Measurements from ENCODE around the gene ADRA2B.
"Not testable (repeated sequence)": the region's sequence is repeated elsewhere in the genome, so short reads cannot be mapped to it uniquely, and the experiment has no call there.

ADRA2B gene

GRCh38 chr2:96143848-96144480 lies 27.6 kb upstream of the ADRA2B start:
- Histone ChIP-seq H3K4me1 (ENCODE audit: control insufficient read depth in 5 of 5, insufficient read depth in 5 of 5, low read length in 5 of 5) (peaks cover 0 to 48% (median 39%) of the 10 kb centered on the region in 5 donors), H3K36me3 (ENCODE audit: control insufficient read depth in 5 of 5, insufficient read depth in 5 of 5, low read length in 5 of 5) (no peaks in the 10 kb centered on the region), H3K27ac (ENCODE audit: low read depth, low read length) (no peak overlapping the region), H3K27me3 (ENCODE audit: control insufficient read depth in 5 of 5, insufficient read depth in 4 of 5, low read length in 5 of 5) (no peaks in the 10 kb centered on the region), H3K9ac (ENCODE audit: low read length in 5 of 5) (peak overlapping the region in 2 of 5 donors; percentile 41 to 55), H3K4me3 (ENCODE audit: low read depth in 1 of 5, low read length in 5 of 5) (peak overlapping the region in 4 of 5 donors; percentile 64 to 79 (median 71)), H3K9me3 (ENCODE audit: control insufficient read depth in 5 of 5, low read length in 5 of 5) (no peaks in the 10 kb centered on the region)

GRCh38 chr2:96143231-96143847 lies 27.0 kb upstream of the ADRA2B start:
- peaks cover 0 to 43% (median 38%) of the 10 kb centered on the region in 5 donors for H3K4me1 ChIP-seq (ENCODE audit: control insufficient read depth in 5 of 5, insufficient read depth in 5 of 5, low read length in 5 of 5)
- no peaks in the 10 kb centered on the region for H3K36me3 ChIP-seq (ENCODE audit: control insufficient read depth in 5 of 5, insufficient read depth in 5 of 5, low read length in 5 of 5)
- peak overlapping the region in 2 of 5 donors; percentile 64 to 79 for H3K4me3 ChIP-seq (ENCODE audit: low read depth in 1 of 5, low read length in 5 of 5)
- no peaks in the 10 kb centered on the region for H3K9me3 ChIP-seq (ENCODE audit: control insufficient read depth in 5 of 5, low read length in 5 of 5)
- H3K27me3 ChIP-seq (ENCODE audit: control insufficient read depth in 5 of 5, insufficient read depth in 4 of 5, low read length in 5 of 5) = no peaks in the 10 kb centered on the region
- H3K9ac ChIP-seq (ENCODE audit: low read length in 5 of 5) = no peak overlapping the region
- no peak overlapping the region for H3K27ac ChIP-seq (ENCODE audit: low read depth, low read length)

- H3K4me3 ChIP-seq (ENCODE audit: low read depth in 1 of 5, low read length in 5 of 5) = peak overlapping the region in 1 of 5 donors; percentile 79
- no peak overlapping the region for H3K27ac ChIP-seq (ENCODE audit: low read depth, low read length)
Measured at GRCh38 chr2:96142217-96143113, 26.1 kb upstream of the ADRA2B start.

GRCh38 chr2:96141624-96141967 lies 25.2 kb upstream of the ADRA2B start:
- not testable (repeated sequence) for H3K9ac ChIP-seq (ENCODE audit: low read length in 5 of 5); H3K9me3 ChIP-seq (ENCODE audit: control insufficient read depth in 5 of 5, low read length in 5 of 5); H3K27me3 ChIP-seq (ENCODE audit: control insufficient read depth in 5 of 5, insufficient read depth in 4 of 5, low read length in 5 of 5); H3K4me3 ChIP-seq (ENCODE audit: low read depth in 1 of 5, low read length in 5 of 5); H3K27ac ChIP-seq (ENCODE audit: low read depth, low read length); H3K36me3 ChIP-seq (ENCODE audit: control insufficient read depth in 5 of 5, insufficient read depth in 5 of 5, low read length in 5 of 5)
- H3K4me1 ChIP-seq (ENCODE audit: control insufficient read depth in 5 of 5, insufficient read depth in 5 of 5, low read length in 5 of 5) = peaks cover 0 to 28% (median 21%) of the 10 kb centered on the region in 5 donors

More at GRCh38 chr2:96142217-96143113, 26.1 kb upstream of the ADRA2B start:
- Histone ChIP-seq H3K36me3 (ENCODE audit: control insufficient read depth in 5 of 5, insufficient read depth in 5 of 5, low read length in 5 of 5) (no peaks in the 10 kb centered on the region), H3K27me3 (ENCODE audit: control insufficient read depth in 5 of 5, insufficient read depth in 4 of 5, low read length in 5 of 5) (peaks cover 0 to 5% (median 0%) of the 10 kb centered on the region in 5 donors), H3K4me1 (ENCODE audit: control insufficient read depth in 5 of 5, insufficient read depth in 5 of 5, low read length in 5 of 5) (peaks cover 0 to 36% (median 30%) of the 10 kb centered on the region in 5 donors), H3K9ac (ENCODE audit: low read length in 5 of 5) (no peak overlapping the region), H3K9me3 (ENCODE audit: control insufficient read depth in 5 of 5, low read length in 5 of 5) (no peaks in the 10 kb centered on the region)

- Histone ChIP-seq H3K9me3 (ENCODE audit: control insufficient read depth in 5 of 5, low read length in 5 of 5) (no peaks in the 10 kb centered on the region), H3K27ac (ENCODE audit: low read depth, low read length) (no peak overlapping the region), H3K4me3 (ENCODE audit: low read depth in 1 of 5, low read length in 5 of 5) (no peak overlapping the region), H3K4me1 (ENCODE audit: control insufficient read depth in 5 of 5, insufficient read depth in 5 of 5, low read length in 5 of 5) (peaks cover 0 to 23% (median 17%) of the 10 kb centered on the region in 5 donors), H3K9ac (ENCODE audit: low read length in 5 of 5) (no peak overlapping the region), H3K36me3 (ENCODE audit: control insufficient read depth in 5 of 5, insufficient read depth in 5 of 5, low read length in 5 of 5) (no peaks in the 10 kb centered on the region), H3K27me3 (ENCODE audit: control insufficient read depth in 5 of 5, insufficient read depth in 4 of 5, low read length in 5 of 5) (peaks cover 2 to 8% (median 3%) of the 10 kb centered on the region in 5 donors)
Measured at GRCh38 chr2:96140941-96141623, 24.7 kb upstream of the ADRA2B start.

GRCh38 chr2:96139181-96139758 lies 22.9 kb upstream of the ADRA2B start:
- H3K9ac ChIP-seq (ENCODE audit: low read length in 5 of 5) = no peak overlapping the region
- no peaks in the 10 kb centered on the region for H3K9me3 ChIP-seq (ENCODE audit: control insufficient read depth in 5 of 5, low read length in 5 of 5)
- peaks cover 5 to 11% (median 6%) of the 10 kb centered on the region in 5 donors for H3K27me3 ChIP-seq (ENCODE audit: control insufficient read depth in 5 of 5, insufficient read depth in 4 of 5, low read length in 5 of 5)
- no peaks in the 10 kb centered on the region for H3K36me3 ChIP-seq (ENCODE audit: control insufficient read depth in 5 of 5, insufficient read depth in 5 of 5, low read length in 5 of 5)
- no peak overlapping the region for H3K4me3 ChIP-seq (ENCODE audit: low read depth in 1 of 5, low read length in 5 of 5)
- H3K27ac ChIP-seq (ENCODE audit: low read depth, low read length) = no peak overlapping the region
- H3K4me1 ChIP-seq (ENCODE audit: control insufficient read depth in 5 of 5, insufficient read depth in 5 of 5, low read length in 5 of 5) = peaks cover 0 to 10% (median 3%) of the 10 kb centered on the region in 5 donors

GRCh38 chr2:96138179-96139145 lies 22.1 kb upstream of the ADRA2B start, which contains the start of gene ASTL:
Gene ASTL, minus strand, starts transcription at chr2:96138502. Its CDS starts 66 bp downstream, at chr2:96138436.
- no peaks in the 10 kb centered on the region for H3K36me3 ChIP-seq (ENCODE audit: control insufficient read depth in 5 of 5, insufficient read depth in 5 of 5, low read length in 5 of 5)
- H3K27me3 ChIP-seq (ENCODE audit: control insufficient read depth in 5 of 5, insufficient read depth in 4 of 5, low read length in 5 of 5) = peaks cover 6 to 11% (median 10%) of the 10 kb centered on the region in 5 donors
- no peaks in the 10 kb centered on the region for H3K9me3 ChIP-seq (ENCODE audit: control insufficient read depth in 5 of 5, low read length in 5 of 5)
- no peak within 1 kb of the TSS for H3K9ac ChIP-seq (ENCODE audit: low read length in 5 of 5)
- peaks cover 0 to 2% (median 0%) of the 10 kb centered on the region in 5 donors for H3K4me1 ChIP-seq (ENCODE audit: control insufficient read depth in 5 of 5, insufficient read depth in 5 of 5, low read length in 5 of 5)
- H3K4me3 ChIP-seq (ENCODE audit: low read depth in 1 of 5, low read length in 5 of 5) = no peak within 1 kb of the TSS
- H3K27ac ChIP-seq (ENCODE audit: low read depth, low read length) = no peak within 1 kb of the TSS

- Histone ChIP-seq H3K4me3 (ENCODE audit: low read depth in 1 of 5, low read length in 5 of 5) (no peak overlapping the region), H3K27me3 (ENCODE audit: control insufficient read depth in 5 of 5, insufficient read depth in 4 of 5, low read length in 5 of 5) (peaks cover 6 to 15% (median 12%) of the 10 kb centered on the region in 5 donors), H3K36me3 (ENCODE audit: control insufficient read depth in 5 of 5, insufficient read depth in 5 of 5, low read length in 5 of 5) (no peaks in the 10 kb centered on the region), H3K9me3 (ENCODE audit: control insufficient read depth in 5 of 5, low read length in 5 of 5) (no peaks in the 10 kb centered on the region), H3K9ac (ENCODE audit: low read length in 5 of 5) (no peak overlapping the region), H3K27ac (ENCODE audit: low read depth, low read length) (no peak overlapping the region), H3K4me1 (ENCODE audit: control insufficient read depth in 5 of 5, insufficient read depth in 5 of 5, low read length in 5 of 5) (no peaks in the 10 kb centered on the region)
Measured at GRCh38 chr2:96137321-96138178, 21.2 kb upstream of the ADRA2B start.
